GM23338 (cell line): ENCODE data around the gene WNT1. TPM values are rescaled to one million over a fixed set of nuclear protein-coding genes. Genes with fewer than 3 reads are reported as not detected.

Source experiments
- ATAC-seq: fragments of 200-7000 bp; cut with Tn5 transposase; 3 replicates; pipeline ENCODE4 v1.9.1; 2020
- DNase-seq: peaks from one replicate; pipeline ENCODE4 v3.0.0-alpha.2; 2015; ENCODE audit warnings: low spot score
- H2AFZ ChIP-seq: fragments of 200-600 bp; sonication (generic); 2 replicates; pipeline ENCODE4 v1.8.0; 2016; ENCODE audit warnings: antibody characterized with exemption, mild to moderate bottlenecking, moderate library complexity
- H3F3A ChIP-seq: fragments of 200-600 bp; sonication (generic); replicated peaks from 2 replicates; pipeline ENCODE4 v1.8.0; 2017; ENCODE audit warnings: antibody characterized with exemption, mixed run types, low read depth
- H3K27ac ChIP-seq: fragments of 200-600 bp; sonication (generic); 2 replicates; pipeline ENCODE4 v1.6.1; 2016; ENCODE audit warnings: low read depth
- H3K27me3 ChIP-seq: fragments of 200-600 bp; sonication (generic); 2 replicates; pipeline ENCODE4 v1.8.0; 2016; ENCODE audit warnings: mild to moderate bottlenecking, mixed run types, moderate library complexity; ENCODE audit not compliant: insufficient read depth
- H3K36me3 ChIP-seq: fragments of 200-600 bp; sonication (generic); 2 replicates; pipeline ENCODE4 v1.8.0; 2016; ENCODE audit warnings: mild to moderate bottlenecking; ENCODE audit not compliant: insufficient read depth
- H3K4me1 ChIP-seq: fragments of 200-600 bp; sonication (generic); 2 replicates; pipeline ENCODE4 v1.8.0; 2016; ENCODE audit warnings: mild to moderate bottlenecking, moderate library complexity; ENCODE audit not compliant: insufficient read depth
- H3K4me2 ChIP-seq: fragments of 200-600 bp; sonication (generic); 2 replicates; pipeline ENCODE4 v1.7.1; 2017; ENCODE audit warnings: mixed run types
- H3K4me3 ChIP-seq: fragments of 200-600 bp; sonication (generic); 2 replicates; pipeline ENCODE4 v1.6.1; 2016; ENCODE audit warnings: mixed run types
- H3K79me2 ChIP-seq: fragments of 200-600 bp; sonication (generic); replicated peaks from 2 replicates; pipeline ENCODE4 v1.8.0; 2017; ENCODE audit warnings: mild to moderate bottlenecking; ENCODE audit not compliant: insufficient read depth
- H3K9me2 ChIP-seq: fragments of 200-600 bp; sonication (generic); 2 replicates; pipeline ENCODE4 v1.8.0; 2017; ENCODE audit not compliant: insufficient read depth
- H4K20me1 ChIP-seq: fragments of 200-600 bp; sonication (generic); replicated peaks from 2 replicates; pipeline ENCODE4 v1.8.0; 2017; ENCODE audit warnings: mild to moderate bottlenecking; ENCODE audit not compliant: insufficient read depth
- H3K27ac Mint-ChIP-seq: 2 replicates; pipeline ENCODE4 v1.8.0; 2020; ENCODE audit warnings: inconsistent platforms, mild to moderate bottlenecking, moderate library complexity, mixed read lengths
- H3K27me3 Mint-ChIP-seq: 3 replicates; pipeline ENCODE4 v1.8.0; 2022; ENCODE audit warnings: low read depth, mild to moderate bottlenecking, moderate library complexity, mixed read lengths, inconsistent platforms; ENCODE audit not compliant: insufficient read depth, poor library complexity
- H3K36me3 Mint-ChIP-seq: 3 replicates; pipeline ENCODE4 v1.8.0; 2021; ENCODE audit warnings: low read depth, mild to moderate bottlenecking, inconsistent platforms, moderate library complexity, mixed read lengths
- H3K4me1 Mint-ChIP-seq: 3 replicates; pipeline ENCODE4 v1.8.0; 2020; ENCODE audit warnings: mild to moderate bottlenecking, inconsistent platforms, mixed read lengths
- H3K4me3 Mint-ChIP-seq: 3 replicates; pipeline ENCODE4 v1.8.0; 2021; ENCODE audit warnings: moderate library complexity, mild to moderate bottlenecking, inconsistent platforms, mixed read lengths
- H3K9me3 Mint-ChIP-seq: 3 replicates; pipeline ENCODE4 v1.8.0; 2020; ENCODE audit warnings: moderate library complexity, mild to moderate bottlenecking, inconsistent platforms, mixed read lengths
- EZH2phosphoT487 ChIP-seq: fragments of 200-600 bp; sonication (generic); IDR thresholded peaks from one replicate; pipeline ENCODE4 v1.8.1; 2018; ENCODE audit warnings: antibody characterized with exemption; ENCODE audit not compliant: unreplicated experiment
- JUNB ChIP-seq: IDR thresholded peaks from one replicate; pipeline ENCODE4 v1.6.1; 2016; ENCODE audit warnings: antibody characterized with exemption; ENCODE audit not compliant: unreplicated experiment
- POLR2AphosphoS5 ChIP-seq: IDR thresholded peaks from 2 replicates; pipeline ENCODE4 v1.6.1; 2016; ENCODE audit warnings: antibody characterized with exemption, low read depth
- ZNF114 ChIP-seq: fragments of 250-450 bp; sonication (Bioruptor Pico); IDR thresholded peaks from 2 replicates; pipeline ENCODE4 v1.5.0; 2020; ENCODE audit warnings: mild to moderate bottlenecking, moderate library complexity
- ZNF331 ChIP-seq: fragments of 250-450 bp; sonication (Bioruptor Pico); IDR thresholded peaks from 2 replicates; pipeline ENCODE4 v1.5.0; 2020; ENCODE audit warnings: low read depth, mild to moderate bottlenecking, moderate library complexity
- polyA plus RNA-seq: library from polyadenylated mRNA; unstranded; fragments of >200 nt; fragmentation: Nextera tagmentation; extraction: Ambion mirVana; gene quantifications from 2 replicates; pipeline ENCODE4 v1.2.1, GENCODE V29; 2016
- total RNA-seq: library from RNA; depleted of rRNA; stranded (reverse); fragments of >200 nt; shearing (Covaris generic); gene quantifications from 2 replicates; pipeline ENCODE4 v1.2.3, GENCODE V29; 2014
- TF ChIP-seq, protein P1 (sequence below): IDR thresholded peaks from 2 replicates; pipeline ENCODE4 v1.6.1; 2016; ENCODE audit warnings: antibody characterized with exemption
- TF ChIP-seq, protein P2 (sequence below): fragments of 250-450 bp; sonication (Bioruptor Pico); IDR thresholded peaks from 2 replicates; pipeline ENCODE4 v1.5.0; 2020; ENCODE audit warnings: mild to moderate bottlenecking, moderate library complexity

The WNT1 gene
- total and polyA plus RNA-seq, 2 experiments from 2014 or later, result not detected

DNA sequence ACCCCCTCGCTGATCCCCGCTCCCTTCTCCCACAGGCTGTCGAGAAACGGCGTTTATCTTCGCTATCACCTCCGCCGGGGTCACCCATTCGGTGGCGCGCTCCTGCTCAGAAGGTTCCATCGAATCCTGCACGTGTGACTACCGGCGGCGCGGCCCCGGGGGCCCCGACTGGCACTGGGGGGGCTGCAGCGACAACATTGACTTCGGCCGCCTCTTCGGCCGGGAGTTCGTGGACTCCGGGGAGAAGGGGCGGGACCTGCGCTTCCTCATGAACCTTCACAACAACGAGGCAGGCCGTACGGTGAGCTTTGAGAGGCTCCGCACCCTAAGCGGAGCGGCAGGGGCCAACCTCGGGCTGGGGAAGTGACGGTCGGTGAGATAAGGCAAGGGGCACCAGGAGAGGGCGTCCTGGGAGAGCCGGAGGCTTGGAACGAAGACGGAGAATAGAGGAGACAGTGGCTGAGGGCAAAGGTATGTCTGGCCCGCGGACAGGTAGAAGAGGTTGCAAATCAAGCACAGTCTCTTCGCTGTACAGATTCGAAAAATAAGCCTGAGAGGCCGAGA, 2.3 kb downstream of the WNT1 start (continued):
- TF ChIP-seq, protein P1, sequence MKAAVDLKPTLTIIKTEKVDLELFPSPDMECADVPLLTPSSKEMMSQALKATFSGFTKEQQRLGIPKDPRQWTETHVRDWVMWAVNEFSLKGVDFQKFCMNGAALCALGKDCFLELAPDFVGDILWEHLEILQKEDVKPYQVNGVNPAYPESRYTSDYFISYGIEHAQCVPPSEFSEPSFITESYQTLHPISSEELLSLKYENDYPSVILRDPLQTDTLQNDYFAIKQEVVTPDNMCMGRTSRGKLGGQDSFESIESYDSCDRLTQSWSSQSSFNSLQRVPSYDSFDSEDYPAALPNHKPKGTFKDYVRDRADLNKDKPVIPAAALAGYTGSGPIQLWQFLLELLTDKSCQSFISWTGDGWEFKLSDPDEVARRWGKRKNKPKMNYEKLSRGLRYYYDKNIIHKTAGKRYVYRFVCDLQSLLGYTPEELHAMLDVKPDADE, result no peak
- TF ChIP-seq, protein P2, sequence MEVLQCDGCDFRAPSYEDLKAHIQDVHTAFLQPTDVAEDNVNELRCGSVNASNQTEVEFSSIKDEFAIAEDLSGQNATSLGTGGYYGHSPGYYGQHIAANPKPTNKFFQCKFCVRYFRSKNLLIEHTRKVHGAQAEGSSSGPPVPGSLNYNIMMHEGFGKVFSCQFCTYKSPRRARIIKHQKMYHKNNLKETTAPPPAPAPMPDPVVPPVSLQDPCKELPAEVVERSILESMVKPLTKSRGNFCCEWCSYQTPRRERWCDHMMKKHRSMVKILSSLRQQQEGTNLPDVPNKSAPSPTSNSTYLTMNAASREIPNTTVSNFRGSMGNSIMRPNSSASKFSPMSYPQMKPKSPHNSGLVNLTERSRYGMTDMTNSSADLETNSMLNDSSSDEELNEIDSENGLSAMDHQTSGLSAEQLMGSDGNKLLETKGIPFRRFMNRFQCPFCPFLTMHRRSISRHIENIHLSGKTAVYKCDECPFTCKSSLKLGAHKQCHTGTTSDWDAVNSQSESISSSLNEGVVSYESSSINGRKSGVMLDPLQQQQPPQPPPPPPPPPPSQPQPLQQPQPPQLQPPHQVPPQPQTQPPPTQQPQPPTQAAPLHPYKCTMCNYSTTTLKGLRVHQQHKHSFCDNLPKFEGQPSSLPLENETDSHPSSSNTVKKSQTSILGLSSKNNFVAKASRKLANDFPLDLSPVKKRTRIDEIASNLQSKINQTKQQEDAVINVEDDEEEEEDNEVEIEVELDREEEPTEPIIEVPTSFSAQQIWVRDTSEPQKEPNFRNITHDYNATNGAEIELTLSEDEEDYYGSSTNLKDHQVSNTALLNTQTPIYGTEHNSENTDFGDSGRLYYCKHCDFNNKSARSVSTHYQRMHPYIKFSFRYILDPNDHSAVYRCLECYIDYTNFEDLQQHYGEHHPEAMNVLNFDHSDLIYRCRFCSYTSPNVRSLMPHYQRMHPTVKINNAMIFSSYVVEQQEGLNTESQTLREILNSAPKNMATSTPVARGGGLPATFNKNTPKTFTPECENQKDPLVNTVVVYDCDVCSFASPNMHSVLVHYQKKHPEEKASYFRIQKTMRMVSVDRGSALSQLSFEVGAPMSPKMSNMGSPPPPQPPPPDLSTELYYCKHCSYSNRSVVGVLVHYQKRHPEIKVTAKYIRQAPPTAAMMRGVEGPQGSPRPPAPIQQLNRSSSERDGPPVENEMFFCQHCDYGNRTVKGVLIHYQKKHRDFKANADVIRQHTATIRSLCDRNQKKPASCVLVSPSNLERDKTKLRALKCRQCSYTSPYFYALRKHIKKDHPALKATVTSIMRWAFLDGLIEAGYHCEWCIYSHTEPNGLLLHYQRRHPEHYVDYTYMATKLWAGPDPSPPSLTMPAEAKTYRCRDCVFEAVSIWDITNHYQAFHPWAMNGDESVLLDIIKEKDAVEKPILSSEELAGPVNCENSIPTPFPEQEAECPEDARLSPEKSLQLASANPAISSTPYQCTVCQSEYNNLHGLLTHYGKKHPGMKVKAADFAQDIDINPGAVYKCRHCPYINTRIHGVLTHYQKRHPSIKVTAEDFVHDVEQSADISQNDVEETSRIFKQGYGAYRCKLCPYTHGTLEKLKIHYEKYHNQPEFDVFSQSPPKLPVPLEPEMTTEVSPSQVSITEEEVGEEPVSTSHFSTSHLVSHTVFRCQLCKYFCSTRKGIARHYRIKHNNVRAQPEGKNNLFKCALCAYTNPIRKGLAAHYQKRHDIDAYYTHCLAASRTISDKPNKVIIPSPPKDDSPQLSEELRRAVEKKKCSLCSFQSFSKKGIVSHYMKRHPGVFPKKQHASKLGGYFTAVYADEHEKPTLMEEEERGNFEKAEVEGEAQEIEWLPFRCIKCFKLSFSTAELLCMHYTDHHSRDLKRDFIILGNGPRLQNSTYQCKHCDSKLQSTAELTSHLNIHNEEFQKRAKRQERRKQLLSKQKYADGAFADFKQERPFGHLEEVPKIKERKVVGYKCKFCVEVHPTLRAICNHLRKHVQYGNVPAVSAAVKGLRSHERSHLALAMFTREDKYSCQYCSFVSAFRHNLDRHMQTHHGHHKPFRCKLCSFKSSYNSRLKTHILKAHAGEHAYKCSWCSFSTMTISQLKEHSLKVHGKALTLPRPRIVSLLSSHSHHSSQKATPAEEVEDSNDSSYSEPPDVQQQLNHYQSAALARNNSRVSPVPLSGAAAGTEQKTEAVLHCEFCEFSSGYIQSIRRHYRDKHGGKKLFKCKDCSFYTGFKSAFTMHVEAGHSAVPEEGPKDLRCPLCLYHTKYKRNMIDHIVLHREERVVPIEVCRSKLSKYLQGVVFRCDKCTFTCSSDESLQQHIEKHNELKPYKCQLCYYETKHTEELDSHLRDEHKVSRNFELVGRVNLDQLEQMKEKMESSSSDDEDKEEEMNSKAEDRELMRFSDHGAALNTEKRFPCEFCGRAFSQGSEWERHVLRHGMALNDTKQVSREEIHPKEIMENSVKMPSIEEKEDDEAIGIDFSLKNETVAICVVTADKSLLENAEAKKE (CRISPR knock-in tag), result no peak
- no peak for TF ChIP-seq ZNF114 (CRISPR knock-in tag)
- peak; percentile 87 for TF ChIP-seq EZH2phosphoT487
- no peak for TF ChIP-seq POLR2AphosphoS5
- no peak for TF ChIP-seq JUNB

DNA sequence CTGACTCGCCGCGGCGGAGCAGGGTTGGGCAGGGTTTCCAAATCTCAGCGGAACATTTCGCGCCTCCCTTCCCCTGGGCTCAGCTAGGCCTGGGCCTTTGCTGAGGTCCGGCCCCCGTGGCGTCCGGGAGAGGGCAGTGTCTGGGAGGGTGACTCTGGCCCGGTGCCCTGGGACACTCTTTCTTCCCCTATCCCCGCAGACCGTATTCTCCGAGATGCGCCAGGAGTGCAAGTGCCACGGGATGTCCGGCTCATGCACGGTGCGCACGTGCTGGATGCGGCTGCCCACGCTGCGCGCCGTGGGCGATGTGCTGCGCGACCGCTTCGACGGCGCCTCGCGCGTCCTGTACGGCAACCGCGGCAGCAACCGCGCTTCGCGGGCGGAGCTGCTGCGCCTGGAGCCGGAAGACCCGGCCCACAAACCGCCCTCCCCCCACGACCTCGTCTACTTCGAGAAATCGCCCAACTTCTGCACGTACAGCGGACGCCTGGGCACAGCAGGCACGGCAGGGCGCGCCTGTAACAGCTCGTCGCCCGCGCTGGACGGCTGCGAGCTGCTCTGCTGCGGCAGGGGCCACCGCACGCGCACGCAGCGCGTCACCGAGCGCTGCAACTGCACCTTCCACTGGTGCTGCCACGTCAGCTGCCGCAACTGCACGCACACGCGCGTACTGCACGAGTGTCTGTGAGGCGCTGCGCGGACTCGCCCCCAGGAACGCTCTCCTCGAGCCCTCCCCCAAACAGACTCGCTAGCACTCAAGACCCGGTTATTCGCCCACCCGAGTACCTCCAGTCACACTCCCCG, 3.0 kb downstream of the WNT1 start:
- H3K4me3 Mint-ChIP-seq, result peak overlapping the region; percentile 69
- ATAC-seq (peak; percentile 53), DNase-seq (peak; percentile 67)
- no peaks in the 10 kb centered on the region for H3K9me2 ChIP-seq
- peaks cover 98% of the 10 kb centered on the region for H3K27me3 Mint-ChIP-seq
- peak overlapping the region; percentile 94 for H2AFZ ChIP-seq
- peak overlapping the region; percentile 88 for H3K4me2 ChIP-seq
- H3K36me3 ChIP-seq, result no peaks in the 10 kb centered on the region
- no peaks in the 10 kb centered on the region for H3K36me3 Mint-ChIP-seq
- H3K4me1 ChIP-seq, result peaks cover 21% of the 10 kb centered on the region; the same call in 1 of the 2 replicates
- H3F3A ChIP-seq, result peaks cover 12% of the 10 kb centered on the region; the same call in 1 of the 2 replicates
- no peak overlapping the region for H3K27ac ChIP-seq
- peaks cover 100% of the 10 kb centered on the region for H3K27me3 ChIP-seq
- H3K27ac Mint-ChIP-seq, result no peak overlapping the region
- H4K20me1 ChIP-seq, result peaks cover 17% of the 10 kb centered on the region
- H3K9me3 Mint-ChIP-seq, result no peaks in the 10 kb centered on the region; the same call in 2 of the 3 replicates
- no peaks in the 10 kb centered on the region for H3K79me2 ChIP-seq
- H3K4me3 ChIP-seq, result peak overlapping the region; percentile 59
- peaks cover 39% of the 10 kb centered on the region for H3K4me1 Mint-ChIP-seq
- TF ChIP-seq, protein P2 (CRISPR knock-in tag), result no peak
- no peak for TF ChIP-seq ZNF331 (CRISPR knock-in tag)
